Limb (tissue), 2 donors: ENCODE results near the gene ATG2A.

Experiments used
- DNase-seq, 2 donors: peaks; one replicate each; pipeline ENCODE4 v3.0.0-alpha.2; 2016; ENCODE audit errors: extremely low spot score in 2 of 2

ATG2A gene

GRCh38 chr11:64885367-64886286 is 31.4 kb downstream of the ATG2A start:
- no peak for DNase-seq

GRCh38 chr11:64884019-64884418 is 33.0 kb downstream of the ATG2A start:
- no peak for DNase-seq

GRCh38 chr11:64883575-64883974 is 33.4 kb downstream of the ATG2A start:
- no peak for DNase-seq

GRCh38 chr11:64882243-64882642 is 34.8 kb downstream of the ATG2A start:
- DNase-seq, result no peak

- no peak for DNase-seq
These were observed 35.5 kb downstream of the ATG2A start for GRCh38 chr11:64881476-64881875.

GRCh38 chr11:64880240-64881001 is 36.6 kb downstream of the ATG2A start:
- no peak for DNase-seq

- DNase-seq, result no peak
These were observed 37.6 kb downstream of the ATG2A start for GRCh38 chr11:64879244-64879900.

- DNase-seq, result peak; percentile 98 to 100
These were observed 38.3 kb downstream of the ATG2A start, which contains the start of gene EHD1 for GRCh38 chr11:64878494-64879243. EHD1 (minus strand) TSS chr11:64878621; CDS start chr11:64878464, 157 bp downstream.

GRCh38 chr11:64878223-64878493 is 38.9 kb downstream of the ATG2A start:
- DNase-seq, result no peak

GRCh38 chr11:64877390-64878222 is 39.4 kb downstream of the ATG2A start:
- DNase-seq, result peak in 1 of 2 donors; percentile 59

- no peak for DNase-seq
These were observed 40.1 kb downstream of the ATG2A start for GRCh38 chr11:64876835-64877341.

GRCh38 chr11:64876229-64876750 is 40.7 kb downstream of the ATG2A start:
- DNase-seq, result no peak

- DNase-seq, result no peak
These were observed 41.4 kb downstream of the ATG2A start for GRCh38 chr11:64875369-64876228.

- DNase-seq, result no peak
These were observed 42.4 kb downstream of the ATG2A start for GRCh38 chr11:64874308-64875240.

GRCh38 chr11:64872790-64873488 is 44.1 kb downstream of the ATG2A start:
- no peak for DNase-seq

GRCh38 chr11:64871492-64871891 is 45.5 kb downstream of the ATG2A start:
- DNase-seq, result no peak

- DNase-seq, result no peak
These were observed 46.0 kb downstream of the ATG2A start for GRCh38 chr11:64870893-64871466.
